Endothelial cell of umbilical vein (primary cell): ENCODE results near the gene MCCD1. TPM values are rescaled to one million over a fixed set of nuclear protein-coding genes. Genes with fewer than 3 reads are reported as not detected.
A peak's percentile ranks its signal among the peaks of the same experiment; 100 is the strongest.

Experiments
- BruUV-seq: library from RNA; stranded (reverse); fragments of 400-500 nt; replicated peaks from 2 replicates; lab custom pipeline; 2021; lab: Mats Ljungman, UMichigan
- CTCF ChIA-PET: fragments of 300-600, 350-600 bp; sonication (Branson Sonifier 250); formaldehyde crosslinking; loops from one replicate; lab custom pipeline; 2021; ENCODE audit warnings: antibody characterized with exemption, inconsistent platforms; lab: Charles Lee
- POLR2A ChIA-PET: fragments of 300-600, 350-600 bp; sonication (Branson Sonifier 250); formaldehyde crosslinking; loops from one replicate; lab custom pipeline; 2021; ENCODE audit warnings: antibody characterized with exemption, inconsistent platforms; lab: Charles Lee
- DNase-seq: peaks from one replicate; pipeline ENCODE4 v3.0.0-alpha.2; 2011; ENCODE audit warnings: low read depth, low spot score
- FAIRE-seq: peaks from 2 replicates; lab custom pipeline; 2011; peaks lifted over from hg19 to GRCh38; lab: Jason Lieb, UNC
- H2AFZ ChIP-seq: 2 replicates; pipeline ENCODE4 v1.6.0; 2012; ENCODE audit warnings: low read depth, low read length, control low read depth, inconsistent platforms
- H3K27ac ChIP-seq: 2 replicates; pipeline ENCODE4 v1.5.1; 2011; ENCODE audit warnings: low read depth, mild to moderate bottlenecking, control low read depth, low read length, moderate library complexity; ENCODE audit not compliant: insufficient read depth
- H3K27me3 ChIP-seq, 2 experiments: 2 replicates each; pipeline versions ENCODE4 v1.6.0 to v1.6.1; 2011; ENCODE audit warnings: low read length in 2 of 2, mixed read lengths in 1 of 2; ENCODE audit not compliant: control insufficient read depth in 2 of 2, insufficient read depth in 2 of 2
- H3K36me3 ChIP-seq, 2 experiments: 2 replicates in 1 of 2; 3 replicates in 1 of 2; pipeline ENCODE4 v1.5.1; 2011; ENCODE audit warnings: low read length in 2 of 2, mild to moderate bottlenecking in 1 of 2, moderate library complexity in 1 of 2; ENCODE audit not compliant: control insufficient read depth in 2 of 2, insufficient read depth in 2 of 2; ENCODE audit errors: extremely low read depth in 1 of 2
- H3K4me1 ChIP-seq: 3 replicates; pipeline ENCODE4 v1.5.1; 2011; ENCODE audit warnings: mild to moderate bottlenecking, low read length; ENCODE audit not compliant: control insufficient read depth, insufficient read depth; ENCODE audit errors: extremely low read depth
- H3K4me2 ChIP-seq: 2 replicates; pipeline ENCODE4 v1.6.1; 2011; ENCODE audit warnings: low read length, control low read depth, mixed read lengths; ENCODE audit not compliant: insufficient read depth
- H3K4me3 ChIP-seq, 3 experiments: fragments of 200-600 bp in 1 of 3; sonication (generic), shearing (Covaris generic) in 1 of 3; replicated peaks in 1 of 3; 2 replicates each; pipeline ENCODE4 v1.5.1; 2011 to 2016; ENCODE audit warnings: control low read depth in 3 of 3, low read length in 3 of 3, mild to moderate bottlenecking in 2 of 3, inconsistent platforms in 1 of 3, low read depth in 1 of 3, moderate library complexity in 1 of 3; ENCODE audit not compliant: insufficient read depth in 1 of 3
- H3K79me2 ChIP-seq: 2 replicates; pipeline ENCODE4 v1.6.0; 2012; ENCODE audit warnings: low read length, inconsistent platforms; ENCODE audit not compliant: control insufficient read depth, insufficient read depth
- H3K9ac ChIP-seq: replicated peaks from 2 replicates; pipeline ENCODE3; 2011; ENCODE audit warnings: low read length, control low read depth; ENCODE audit not compliant: insufficient read depth; ENCODE audit errors: extremely low read depth
- H3K9me1 ChIP-seq: replicated peaks from 3 replicates; pipeline ENCODE4 v1.6.0; 2011; ENCODE audit warnings: mild to moderate bottlenecking, low read length; ENCODE audit not compliant: control insufficient read depth, insufficient read depth; ENCODE audit errors: extremely low read depth
- H3K9me3 ChIP-seq: replicated peaks from 2 replicates; pipeline ENCODE4 v1.5.1; 2012; ENCODE audit warnings: low read length, inconsistent platforms; ENCODE audit not compliant: control insufficient read depth, insufficient read depth
- H4K20me1 ChIP-seq: replicated peaks from 2 replicates; pipeline ENCODE3; 2011; ENCODE audit warnings: mild to moderate bottlenecking, low read length; ENCODE audit not compliant: control insufficient read depth, insufficient read depth; ENCODE audit errors: extremely low read depth
- CTCF ChIP-seq, 2 donors: IDR thresholded peaks; 1 replicate in 1 of 2; 2 replicates in 1 of 2; pipeline ENCODE4 v1.5.1; 2011; ENCODE audit warnings: low read length in 2 of 2, mild to moderate bottlenecking in 2 of 2, moderate library complexity in 2 of 2, control low read depth in 1 of 2, inconsistent platforms in 1 of 2, low read depth in 1 of 2; ENCODE audit not compliant: insufficient read depth in 1 of 2; ENCODE audit errors: extremely low read depth in 1 of 2
- FOS ChIP-seq: IDR thresholded peaks from 2 replicates; pipeline ENCODE4 v1.6.1; 2011; ENCODE audit warnings: mild to moderate bottlenecking, low read length, moderate library complexity, borderline replicate concordance; ENCODE audit not compliant: insufficient read depth
- JUN ChIP-seq: IDR thresholded peaks from 2 replicates; pipeline ENCODE4 v1.6.1; 2011; ENCODE audit warnings: borderline replicate concordance, low read depth; ENCODE audit not compliant: insufficient read length, insufficient read depth
- POLR2A ChIP-seq: IDR thresholded peaks from 2 replicates; pipeline ENCODE4 v1.6.1; 2012; ENCODE audit warnings: low read depth, mild to moderate bottlenecking, control low read depth, low read length
- POLR2AphosphoS5 ChIP-seq: IDR thresholded peaks from 2 replicates; pipeline ENCODE4 v1.6.1; 2012; ENCODE audit warnings: low read depth, mild to moderate bottlenecking, control low read depth, low read length, moderate library complexity; ENCODE audit not compliant: insufficient read depth
- dilution Hi-C: fragments of 300-500 bp; cut with MboI; formaldehyde crosslinking; loops from one replicate; pipeline ENCODE4 v1.15.0; 2019; ENCODE audit warnings: low sequenced_read_pairs; ENCODE audit not compliant: extremely low pct_ligation_motif_present
- intact Hi-C: fragments of 100-400 bp; cut with micrococcal nuclease; formaldehyde crosslinking; loops from one replicate; pipeline ENCODE4 v1.10.0; 2022
- polyA plus RNA-seq, 4 experiments: library from polyadenylated mRNA; depleted of rRNA in 3 of 4; stranded (reverse) in 3 of 4; unstranded in 1 of 4; fragments of >200 nt; gene quantifications; 2 replicates each; pipeline versions ENCODE4 v1.2.1 to v1.2.3, GENCODE V29; 2011 to 2012; ENCODE audit warnings: missing spikeins in 1 of 4
- total RNA-seq: library from RNA; stranded (reverse); gene quantifications from 2 replicates; pipeline ENCODE4 v1.2.3, GENCODE V29; 2021

MCCD1 gene
- total and polyA plus RNA-seq, 2 donors (not counting 3 experiments of a cell fraction or from before 2014, with no cell fraction given): not detected

GRCh38 chr6:31558631-31559500 is 30.1 kb downstream of the MCCD1 start:
- intact Hi-C loops: no loop called here

More at GRCh38 chr6:31558631-31559500, 30.1 kb downstream of the MCCD1 start:
- peak; percentile 46 for DNase-seq
- Histone ChIP-seq H3K9ac (peak overlapping the region; percentile 82), H3K36me3 (peaks cover 2 to 10% of the 10 kb centered on the region in 2 experiments), H2AFZ (no peak overlapping the region), H3K79me2 (peaks cover 7% of the 10 kb centered on the region), H3K4me1 (peaks cover 67% of the 10 kb centered on the region), H3K4me3 (no peak overlapping the region), H3K9me3 (no peaks in the 10 kb centered on the region), H3K27me3 (no peaks in the 10 kb centered on the region), H3K9me1 (no peaks in the 10 kb centered on the region), H3K4me2 (peak overlapping the region; percentile 90), H4K20me1 (no peaks in the 10 kb centered on the region), H3K27ac (peak overlapping the region; percentile 98)
- FAIRE-seq: peak; percentile 63
- no peak for TF ChIP-seq POLR2AphosphoS5
- TF ChIP-seq FOS: no peak
- TF ChIP-seq CTCF (IDR thresholded peaks at IDR 0.05; ENCODE audit: extremely low read depth in 1 of 2, insufficient read depth in 1 of 2, low read depth in 1 of 2, low read length in 2 of 2): no peak
- no peak for TF ChIP-seq JUN
- TF ChIP-seq POLR2A: no peak
- dilution Hi-C loops: no loop called here
- ChIA-PET CTCF (interaction anchor here (1.5 to 31.0 kb wide), 3 partner anchors 8 to 30 kb away, joined by 5 to 1517 read pairs (median 31); partner anchors contain the start of genes LST1, LTB, NCR3 and NFKBIL1), POLR2A (interaction anchor here (0.8 kb wide), 1 partner anchor 22 kb away, joined by 3 read pairs; no protein-coding TSS in a partner anchor)
- BruUV-seq: no TSS peak
